Measurements from ENCODE around the gene CATSPERZ.

CATSPERZ gene

DNA sequence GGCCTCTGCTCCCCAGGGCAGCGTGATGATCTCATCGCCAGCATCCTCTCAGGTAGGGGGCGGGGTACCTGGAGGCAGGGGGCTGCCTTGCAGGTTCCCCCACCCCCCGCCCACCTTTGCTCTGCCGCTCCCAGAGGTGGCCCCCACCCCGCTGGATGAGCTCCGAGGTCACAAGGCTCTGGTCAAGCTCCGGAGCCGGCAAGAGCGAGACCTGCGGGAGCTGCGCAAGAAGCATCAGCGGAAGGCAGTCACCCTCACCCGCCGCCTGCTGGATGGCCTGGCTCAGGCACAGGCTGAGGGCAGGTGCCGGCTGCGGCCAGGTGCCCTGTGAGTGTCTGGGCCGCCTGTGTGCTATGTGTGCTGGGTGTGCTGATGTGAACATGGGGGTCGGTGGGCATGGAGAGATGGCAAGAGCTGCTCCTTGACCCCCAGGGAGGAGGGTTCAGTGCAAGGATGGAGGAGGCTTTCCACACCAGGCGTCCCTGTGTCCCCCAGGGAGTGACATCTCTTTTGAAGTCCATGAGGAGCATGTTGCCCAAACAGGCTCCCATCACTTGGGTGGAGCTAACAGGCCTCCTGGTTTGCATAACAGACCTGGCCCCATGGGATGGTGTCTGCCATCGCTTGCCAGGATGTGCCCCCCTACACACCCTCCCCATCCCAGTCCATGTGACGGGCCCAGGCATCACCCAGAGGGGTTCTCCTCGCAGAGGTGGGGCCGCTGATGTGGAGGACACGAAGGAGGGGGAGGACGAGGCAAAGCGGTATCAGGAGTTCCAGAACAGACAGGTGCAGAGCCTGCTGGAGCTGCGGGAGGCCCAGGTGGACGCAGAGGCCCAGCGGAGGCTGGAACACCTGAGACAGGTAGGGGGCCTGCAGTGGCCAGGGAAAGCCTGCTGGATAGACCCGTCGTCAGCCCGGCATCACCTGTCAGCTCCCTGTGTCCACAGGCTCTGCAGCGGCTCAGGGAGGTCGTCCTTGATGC is 34.7 kb upstream of the CATSPERZ start:
- H3K36me3 ChIP-seq (ENCODE audit: control insufficient read depth in 1 of 2, insufficient read depth in 2 of 2, low read length in 2 of 2): peaks cover 27 to 42% of the 10 kb centered on the region in 2 donors

DNA sequence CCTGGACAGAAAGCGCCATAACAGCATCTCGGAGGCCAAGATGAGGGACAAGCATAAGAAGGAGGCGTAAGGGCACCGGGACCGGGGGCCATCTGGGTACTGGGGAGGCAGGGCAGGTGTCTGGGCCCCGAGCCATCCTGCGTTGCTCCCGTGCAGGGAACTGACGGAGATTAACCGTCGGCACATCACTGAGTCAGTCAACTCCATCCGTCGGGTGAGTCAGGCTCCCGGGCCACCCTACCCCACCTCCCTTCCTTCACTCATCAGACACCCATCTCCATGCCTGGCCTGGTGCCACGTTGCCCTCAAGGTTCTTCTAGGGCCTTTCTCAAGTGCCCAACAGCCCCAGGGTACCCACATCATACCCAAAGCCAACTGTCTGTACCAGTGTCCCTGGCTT is 33.8 kb upstream of the CATSPERZ start:
- peaks cover 13 to 14% of the 10 kb centered on the region in 2 donors for H3K4me1 ChIP-seq (ENCODE audit: control insufficient read depth in 1 of 2, insufficient read depth in 2 of 2, low read length in 2 of 2)
- H3K36me3 ChIP-seq (ENCODE audit: control insufficient read depth in 1 of 2, insufficient read depth in 2 of 2, low read length in 2 of 2): peaks cover 27 to 38% of the 10 kb centered on the region in 2 donors
- H3K27ac ChIP-seq (ENCODE audit: low read length): no peak overlapping the region
- no peaks in the 10 kb centered on the region for H3K27me3 ChIP-seq (ENCODE audit: low read depth, low read length)
- no peaks in the 10 kb centered on the region for H3K9me3 ChIP-seq (ENCODE audit: control insufficient read depth in 1 of 2, low read length in 2 of 2)
- H3K4me3 ChIP-seq (ENCODE audit: low read depth in 1 of 2, low read length in 2 of 2): no peak overlapping the region

More for the DNA sequence above, 34.7 kb upstream of the CATSPERZ start:
- H3K9me3 ChIP-seq (ENCODE audit: control insufficient read depth in 1 of 2, low read length in 2 of 2): no peaks in the 10 kb centered on the region
- no peaks in the 10 kb centered on the region for H3K27me3 ChIP-seq (ENCODE audit: low read depth, low read length)
- H3K4me1 ChIP-seq (ENCODE audit: control insufficient read depth in 1 of 2, insufficient read depth in 2 of 2, low read length in 2 of 2): peaks cover 13 to 14% of the 10 kb centered on the region in 2 donors
- H3K27ac ChIP-seq (ENCODE audit: low read length): no peak overlapping the region
- H3K4me3 ChIP-seq (ENCODE audit: low read depth in 1 of 2, low read length in 2 of 2): no peak overlapping the region

DNA sequence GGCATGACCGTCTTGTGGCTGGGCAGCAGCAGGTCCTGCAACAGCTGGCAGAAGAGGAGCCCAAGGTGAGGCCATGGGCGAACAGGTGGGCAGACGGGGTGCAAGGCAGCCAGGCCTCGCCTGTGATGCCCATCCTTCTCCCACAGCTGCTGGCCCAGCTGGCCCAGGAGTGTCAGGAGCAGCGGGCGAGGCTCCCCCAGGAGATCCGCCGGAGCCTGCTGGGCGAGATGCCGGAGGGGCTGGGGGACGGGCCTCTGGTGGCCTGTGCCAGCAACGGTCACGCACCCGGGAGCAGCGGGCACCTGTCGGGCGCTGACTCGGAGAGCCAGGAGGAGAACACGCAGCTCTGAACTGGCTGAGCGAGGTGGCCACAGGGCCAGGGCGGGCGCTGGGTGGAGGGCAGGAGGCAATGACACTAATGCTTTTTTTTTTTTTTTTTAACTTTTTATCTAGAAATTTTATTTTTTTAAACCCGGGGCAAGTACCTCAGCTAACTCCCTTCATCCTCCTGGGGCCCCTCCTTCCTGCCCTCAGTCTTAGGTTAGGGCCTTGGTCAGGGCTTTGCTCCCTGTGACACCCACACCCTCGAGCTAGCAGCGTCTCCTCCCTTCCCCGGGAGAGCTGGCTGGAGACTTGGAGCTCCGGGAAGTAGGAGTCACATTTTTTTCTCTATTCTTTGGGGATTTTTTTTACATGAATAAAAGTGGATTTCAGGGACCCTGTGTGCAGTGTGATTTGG is 32.8 kb upstream of the CATSPERZ start:
- H3K27ac ChIP-seq (ENCODE audit: low read length): peak overlapping the region; percentile 83
- no peaks in the 10 kb centered on the region for H3K27me3 ChIP-seq (ENCODE audit: low read depth, low read length)
- H3K4me1 ChIP-seq (ENCODE audit: control insufficient read depth in 1 of 2, insufficient read depth in 2 of 2, low read length in 2 of 2): peaks cover 14 to 20% of the 10 kb centered on the region in 2 donors
- H3K4me3 ChIP-seq (ENCODE audit: low read depth in 1 of 2, low read length in 2 of 2): no peak overlapping the region
- H3K9me3 ChIP-seq (ENCODE audit: control insufficient read depth in 1 of 2, low read length in 2 of 2): no peaks in the 10 kb centered on the region
- H3K36me3 ChIP-seq (ENCODE audit: control insufficient read depth in 1 of 2, insufficient read depth in 2 of 2, low read length in 2 of 2): peaks cover 27% of the 10 kb centered on the region in 2 donors

DNA sequence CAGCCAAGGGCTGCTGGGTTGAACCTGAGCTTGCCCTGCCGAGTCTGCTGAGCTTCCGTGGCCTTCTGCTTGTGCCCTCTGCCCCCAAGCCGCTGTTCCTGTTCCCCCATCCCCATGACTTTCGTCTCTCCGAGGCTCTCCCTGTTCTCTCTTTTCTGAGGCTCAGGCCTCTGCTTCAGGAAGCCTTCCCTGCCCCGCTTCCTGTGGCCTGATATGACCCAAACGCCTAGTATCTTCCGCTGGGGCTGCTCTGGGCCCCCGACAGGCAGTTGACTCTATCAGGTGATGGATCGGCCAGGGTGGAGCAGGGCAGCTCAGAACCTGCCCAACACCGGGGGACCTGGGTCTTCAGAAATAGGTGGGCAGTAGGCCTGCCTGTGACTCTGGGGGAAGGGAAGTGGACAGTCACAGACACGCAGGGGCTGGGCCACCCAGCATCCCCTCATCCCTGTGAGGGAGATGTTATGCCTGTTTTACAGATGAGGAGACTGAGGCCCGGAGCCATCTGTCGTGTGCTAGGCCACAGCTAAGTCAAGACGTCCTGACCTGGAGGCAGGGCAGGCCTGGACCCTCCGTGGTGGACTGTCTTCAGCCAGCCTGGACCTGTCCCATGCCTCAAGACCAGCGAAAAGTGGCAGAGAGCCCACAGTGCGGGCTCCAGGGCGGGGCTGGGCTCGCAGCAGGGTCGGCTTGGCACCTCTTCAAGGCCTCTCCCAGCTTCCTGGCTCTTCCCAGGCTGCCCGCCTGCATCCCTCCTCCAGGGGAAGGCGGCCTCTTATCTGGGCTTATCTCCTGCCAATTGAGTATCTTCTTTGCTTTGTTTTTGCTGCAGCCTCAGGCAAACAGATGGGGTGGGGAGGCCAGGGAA is 31.9 kb upstream of the CATSPERZ start:
- peak overlapping the region; percentile 60 to 71 for H3K4me3 ChIP-seq (ENCODE audit: low read depth in 1 of 2, low read length in 2 of 2)
- no peaks in the 10 kb centered on the region for H3K27me3 ChIP-seq (ENCODE audit: low read depth, low read length)
- H3K4me1 ChIP-seq (ENCODE audit: control insufficient read depth in 1 of 2, insufficient read depth in 2 of 2, low read length in 2 of 2): peaks cover 14 to 22% of the 10 kb centered on the region in 2 donors
- H3K36me3 ChIP-seq (ENCODE audit: control insufficient read depth in 1 of 2, insufficient read depth in 2 of 2, low read length in 2 of 2): peaks cover 19 to 24% of the 10 kb centered on the region in 2 donors
- H3K27ac ChIP-seq (ENCODE audit: low read length): peak overlapping the region; percentile 83
- H3K9me3 ChIP-seq (ENCODE audit: control insufficient read depth in 1 of 2, low read length in 2 of 2): no peaks in the 10 kb centered on the region

DNA sequence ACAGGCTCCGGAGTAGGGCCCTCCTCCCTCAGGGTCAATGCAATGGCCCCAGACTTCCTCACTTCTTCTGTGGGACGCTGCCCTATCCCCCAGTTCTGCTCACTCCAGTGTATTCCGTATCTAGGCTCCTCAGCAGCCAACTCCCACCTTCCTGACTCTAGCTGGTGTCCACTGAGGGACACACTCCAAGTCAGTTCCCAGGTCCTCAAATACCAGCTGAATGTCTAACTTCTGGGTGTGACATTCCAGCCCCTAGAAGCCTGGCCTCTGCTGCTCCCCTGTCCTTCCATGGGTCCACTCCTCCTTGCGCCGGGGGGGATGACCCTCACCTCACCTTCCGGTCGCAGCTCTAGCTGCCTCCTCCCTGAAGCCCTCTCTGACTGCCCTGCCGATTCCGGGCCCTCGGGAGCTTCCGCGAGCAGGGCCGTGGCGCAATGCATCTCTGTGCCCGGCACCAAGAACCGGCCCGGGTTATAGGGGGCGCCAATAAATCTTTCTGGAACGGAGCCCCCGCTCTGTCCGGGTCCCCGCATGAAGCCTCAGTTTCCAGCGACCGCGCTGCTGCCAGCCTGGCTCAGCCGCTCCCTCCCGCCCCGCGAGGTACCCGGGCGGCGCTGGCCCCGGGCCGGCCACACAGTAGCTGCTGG is 31.1 kb upstream of the CATSPERZ start:
- Histone ChIP-seq H3K9me3 (ENCODE audit: control insufficient read depth in 1 of 2, low read length in 2 of 2) (no peaks in the 10 kb centered on the region), H3K36me3 (ENCODE audit: control insufficient read depth in 1 of 2, insufficient read depth in 2 of 2, low read length in 2 of 2) (peaks cover 13 to 16% of the 10 kb centered on the region in 2 donors), H3K4me1 (ENCODE audit: control insufficient read depth in 1 of 2, insufficient read depth in 2 of 2, low read length in 2 of 2) (peaks cover 14 to 22% of the 10 kb centered on the region in 2 donors), H3K4me3 (ENCODE audit: low read depth in 1 of 2, low read length in 2 of 2) (peak overlapping the region; percentile 60 to 71), H3K27me3 (ENCODE audit: low read depth, low read length) (no peaks in the 10 kb centered on the region), H3K27ac (ENCODE audit: low read length) (peak overlapping the region; percentile 83)

DNA sequence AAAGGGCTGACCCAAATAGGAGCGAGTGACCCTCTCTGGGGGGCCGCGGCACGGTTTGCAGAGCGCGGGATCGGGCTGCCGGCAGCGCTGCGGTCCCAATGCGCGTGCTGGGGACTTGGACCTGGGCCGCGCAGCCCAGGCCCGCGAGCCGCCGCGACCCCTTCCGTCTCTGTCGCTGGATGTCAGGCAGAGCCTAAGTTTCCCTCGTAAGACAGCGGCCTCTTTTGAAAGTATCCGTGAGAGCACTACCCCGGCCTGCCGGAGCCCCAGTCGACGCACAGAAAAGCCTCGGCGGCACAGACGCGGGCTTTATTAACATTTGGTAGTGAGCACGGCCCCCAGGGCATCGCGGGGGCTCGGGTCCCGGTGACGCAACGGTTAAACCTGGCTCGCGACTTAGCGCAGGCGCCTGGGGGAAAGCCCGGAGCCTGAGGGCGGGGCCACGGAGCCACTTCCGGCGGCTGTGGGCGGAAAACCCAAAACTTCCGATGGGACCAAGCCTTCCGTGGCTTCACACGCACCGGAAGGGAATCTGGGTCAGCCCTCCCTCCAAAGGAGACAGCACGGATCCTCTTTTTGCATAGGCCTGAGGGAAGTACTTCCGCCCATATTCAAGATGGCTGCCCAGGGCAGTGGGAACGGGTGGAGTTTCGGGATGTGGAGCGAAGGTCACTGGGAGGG is 30.5 kb upstream of the CATSPERZ start:
- peak overlapping the region; percentile 98 for H3K27ac ChIP-seq (ENCODE audit: low read length)
- H3K9me3 ChIP-seq (ENCODE audit: control insufficient read depth in 1 of 2, low read length in 2 of 2): no peaks in the 10 kb centered on the region
- H3K4me3 ChIP-seq (ENCODE audit: low read depth in 1 of 2, low read length in 2 of 2): peak overlapping the region; percentile 71 to 88
- no peaks in the 10 kb centered on the region for H3K27me3 ChIP-seq (ENCODE audit: low read depth, low read length)
- peaks cover 14 to 22% of the 10 kb centered on the region in 2 donors for H3K4me1 ChIP-seq (ENCODE audit: control insufficient read depth in 1 of 2, insufficient read depth in 2 of 2, low read length in 2 of 2)
- peaks cover 13% of the 10 kb centered on the region in 2 donors for H3K36me3 ChIP-seq (ENCODE audit: control insufficient read depth in 1 of 2, insufficient read depth in 2 of 2, low read length in 2 of 2)

DNA sequence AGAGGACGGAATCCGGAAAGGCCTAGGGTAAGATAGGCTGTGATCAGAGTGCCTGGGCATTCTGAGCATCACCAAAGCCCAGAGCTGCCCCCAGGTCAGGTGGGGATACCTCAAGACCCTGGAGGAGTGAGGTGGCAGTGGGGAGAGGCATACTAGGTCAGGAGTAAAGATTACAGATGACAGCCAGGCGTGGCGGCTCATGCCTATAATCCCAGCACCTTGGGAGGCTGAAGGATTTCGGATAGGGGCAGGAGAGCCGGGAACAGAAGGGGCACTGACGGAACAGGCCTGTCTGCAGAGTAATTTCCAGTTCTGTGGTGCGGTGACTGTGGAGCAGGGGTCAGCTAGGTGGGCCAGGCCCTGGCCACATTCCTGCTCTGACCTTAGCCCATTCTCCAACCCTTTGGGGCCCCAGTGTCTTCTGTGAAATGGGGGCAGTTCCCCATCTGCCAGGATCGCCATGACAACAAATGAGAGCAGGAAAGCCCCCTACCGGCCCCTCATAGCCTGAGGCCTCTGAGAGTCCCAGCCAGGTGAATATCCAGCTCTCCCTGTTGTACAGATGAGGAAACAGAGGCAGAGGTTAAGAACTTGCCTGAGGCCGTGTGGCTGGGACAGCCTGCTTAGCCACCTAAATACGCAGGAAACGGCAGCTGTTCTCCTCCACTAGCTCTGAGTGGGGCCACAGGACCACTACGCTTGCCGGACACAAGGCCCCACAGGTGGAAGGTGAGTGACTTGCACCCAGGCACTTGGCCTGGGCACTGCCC is 24.9 kb upstream of the CATSPERZ start:
- H3K4me1 ChIP-seq (ENCODE audit: control insufficient read depth in 1 of 2, insufficient read depth in 2 of 2, low read length in 2 of 2): peaks cover 0 to 9% of the 10 kb centered on the region in 2 donors
- no peak overlapping the region for H3K4me3 ChIP-seq (ENCODE audit: low read depth in 1 of 2, low read length in 2 of 2)
- no peaks in the 10 kb centered on the region for H3K27me3 ChIP-seq (ENCODE audit: low read depth, low read length)
- no peak overlapping the region for H3K27ac ChIP-seq (ENCODE audit: low read length)
- peaks cover 5 to 36% of the 10 kb centered on the region in 2 donors for H3K36me3 ChIP-seq (ENCODE audit: control insufficient read depth in 1 of 2, insufficient read depth in 2 of 2, low read length in 2 of 2)
- H3K9me3 ChIP-seq (ENCODE audit: control insufficient read depth in 1 of 2, low read length in 2 of 2): no peaks in the 10 kb centered on the region

DNA sequence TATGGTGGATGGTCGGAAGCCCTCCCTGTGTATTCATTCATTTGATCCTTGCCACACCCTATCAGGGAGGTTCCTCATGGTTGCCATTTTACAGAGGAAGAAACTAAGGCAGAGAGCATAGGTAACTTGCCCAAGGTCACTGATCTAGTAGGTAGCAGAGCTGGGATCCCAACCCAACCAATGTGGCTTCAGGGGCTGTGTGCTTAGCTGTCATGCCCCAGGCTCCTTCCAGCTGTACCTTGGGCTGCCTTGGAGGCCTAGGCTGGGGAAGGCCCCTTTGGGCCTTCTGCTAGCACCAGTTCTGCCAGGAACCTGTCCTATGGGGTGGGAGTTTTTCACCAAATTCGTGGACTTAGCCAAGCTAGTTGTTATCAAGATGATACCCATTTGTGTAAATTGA is 24.3 kb upstream of the CATSPERZ start:
- H3K4me3 ChIP-seq (ENCODE audit: low read depth in 1 of 2, low read length in 2 of 2): no peak overlapping the region
- H3K27ac ChIP-seq (ENCODE audit: low read length): no peak overlapping the region
- no peaks in the 10 kb centered on the region for H3K9me3 ChIP-seq (ENCODE audit: control insufficient read depth in 1 of 2, low read length in 2 of 2)
- H3K27me3 ChIP-seq (ENCODE audit: low read depth, low read length): no peaks in the 10 kb centered on the region
- H3K36me3 ChIP-seq (ENCODE audit: control insufficient read depth in 1 of 2, insufficient read depth in 2 of 2, low read length in 2 of 2): peaks cover 5 to 36% of the 10 kb centered on the region in 2 donors
- H3K4me1 ChIP-seq (ENCODE audit: control insufficient read depth in 1 of 2, insufficient read depth in 2 of 2, low read length in 2 of 2): peaks cover 0 to 9% of the 10 kb centered on the region in 2 donors

DNA sequence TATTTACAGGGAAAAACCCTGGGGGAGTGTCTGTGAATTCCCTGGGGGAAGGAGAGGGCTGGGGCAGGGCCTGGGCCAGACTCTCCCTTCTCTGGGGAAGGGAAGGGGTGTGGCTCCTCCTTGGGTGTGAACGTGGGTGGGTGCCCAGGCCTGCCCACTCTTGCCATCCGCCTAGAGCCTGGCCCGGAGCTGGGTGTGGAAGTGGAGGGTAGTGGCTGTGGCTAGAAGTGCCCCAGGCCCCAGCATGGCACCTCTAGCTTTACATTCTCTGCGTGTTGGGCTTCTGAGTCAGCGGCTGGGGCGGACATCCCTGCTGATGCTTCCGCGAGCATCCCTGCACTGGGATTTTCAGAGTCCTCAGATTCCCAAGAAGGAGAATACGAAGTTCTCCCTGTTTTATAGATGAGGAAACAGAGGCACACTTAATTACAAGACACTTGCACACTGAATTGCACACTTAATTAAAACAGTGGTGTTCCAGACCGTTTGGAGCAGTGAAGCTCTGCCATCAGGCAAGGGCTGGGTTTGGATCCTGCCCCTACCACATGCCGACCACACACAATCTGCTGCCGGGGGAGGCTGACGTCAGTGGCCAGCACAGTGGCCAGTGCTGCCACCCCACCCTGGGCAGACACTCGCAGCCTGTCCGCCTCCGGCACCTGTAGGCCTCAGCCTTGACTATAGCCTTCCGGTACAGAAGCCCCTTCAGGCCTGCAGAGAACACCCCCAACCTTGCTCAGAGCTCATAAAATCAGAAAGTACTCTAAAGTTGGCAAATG is 23.3 kb upstream of the CATSPERZ start:
- Histone ChIP-seq H3K27ac (ENCODE audit: low read length) (no peak overlapping the region), H3K4me1 (ENCODE audit: control insufficient read depth in 1 of 2, insufficient read depth in 2 of 2, low read length in 2 of 2) (peaks cover 0 to 7% of the 10 kb centered on the region in 2 donors), H3K36me3 (ENCODE audit: control insufficient read depth in 1 of 2, insufficient read depth in 2 of 2, low read length in 2 of 2) (peaks cover 5 to 36% of the 10 kb centered on the region in 2 donors), H3K4me3 (ENCODE audit: low read depth in 1 of 2, low read length in 2 of 2) (no peak overlapping the region), H3K9me3 (ENCODE audit: control insufficient read depth in 1 of 2, low read length in 2 of 2) (no peaks in the 10 kb centered on the region), H3K27me3 (ENCODE audit: low read depth, low read length) (no peaks in the 10 kb centered on the region)

Measured in muscle layer of duodenum (tissue), 2 donors.